IMR-90 (cell line): ENCODE results near the gene CNDP1. TPM values are rescaled to one million over a fixed set of nuclear protein-coding genes. Genes with fewer than 3 reads are reported as not detected.

Experiments used
- ATAC-seq: fragments of 200-7000 bp; cut with Tn5 transposase; 2 replicates; pipeline ENCODE4 v1.9.1; 2020; ENCODE audit warnings: low read depth, mild to moderate bottlenecking, moderate library complexity
- BruUV-seq: library from RNA; stranded (reverse); fragments of 400-500 nt; replicated peaks from 2 replicates; lab custom pipeline; 2021; lab: Mats Ljungman, UMichigan
- CTCF ChIA-PET: fragments of 300-600 bp; formaldehyde crosslinking; extraction: SDS; loops from one replicate; lab custom pipeline; 2021; ENCODE audit warnings: antibody characterized with exemption; lab: Yijun Ruan, JAX
- POLR2A ChIA-PET: fragments of 300-600 bp; sonication (Branson Sonifier 250); formaldehyde crosslinking; loops from one replicate; lab custom pipeline; 2022; ENCODE audit warnings: antibody characterized with exemption; ENCODE audit not compliant: unreplicated experiment; lab: Charles Lee
- DNase-seq: peaks from one replicate; pipeline ENCODE4 v3.0.0; 2013
- H2AFZ ChIP-seq: replicated peaks from 2 replicates; pipeline ENCODE3; 2013; ENCODE audit warnings: low read length, mild to moderate bottlenecking; ENCODE audit not compliant: poor library complexity
- H2AK5ac ChIP-seq: 2 replicates; pipeline ENCODE4 v1.6.1; 2013; ENCODE audit warnings: low read depth, low read length, inconsistent platforms
- H2AK9ac ChIP-seq: replicated peaks from 2 replicates; pipeline ENCODE3; 2013; ENCODE audit warnings: mild to moderate bottlenecking, low read depth, low read length, moderate library complexity; ENCODE audit not compliant: poor library complexity
- H2BK120ac ChIP-seq: 2 replicates; pipeline ENCODE4 v1.6.1; 2013; ENCODE audit warnings: low read depth, low read length, inconsistent platforms
- H2BK15ac ChIP-seq: 3 replicates; pipeline ENCODE4 v1.6.1; 2013; ENCODE audit warnings: low read depth, low read length, inconsistent platforms
- H2BK20ac ChIP-seq: 2 replicates; pipeline ENCODE4 v1.6.1; 2013; ENCODE audit warnings: low read depth, mild to moderate bottlenecking, inconsistent platforms, low read length, moderate library complexity
- H2BK5ac ChIP-seq: 2 replicates; pipeline ENCODE4 v1.6.1; 2013; ENCODE audit warnings: mild to moderate bottlenecking, low read depth, low read length, inconsistent platforms; ENCODE audit not compliant: poor library complexity, severe bottlenecking
- H3K14ac ChIP-seq: replicated peaks from 2 replicates; pipeline ENCODE4 v1.6.1; 2013; ENCODE audit warnings: low read depth, low read length, inconsistent platforms
- H3K18ac ChIP-seq: 2 replicates; pipeline ENCODE4 v1.6.1; 2013; ENCODE audit warnings: low read depth, low read length, control low read depth
- H3K23ac ChIP-seq: 2 replicates; pipeline ENCODE4 v1.6.1; 2013; ENCODE audit warnings: low read depth, low read length, inconsistent platforms
- H3K27ac ChIP-seq: 2 replicates; pipeline ENCODE4 v1.5.1; 2013; ENCODE audit warnings: mild to moderate bottlenecking, control low read depth, low read length; ENCODE audit not compliant: insufficient read depth
- H3K27me3 ChIP-seq: 2 replicates; pipeline ENCODE4 v1.6.1; 2013; ENCODE audit warnings: low read length; ENCODE audit not compliant: control insufficient read depth, insufficient read depth
- H3K36me3 ChIP-seq: 2 replicates; pipeline ENCODE4 v1.6.1; 2013; ENCODE audit warnings: low read length, mixed read lengths; ENCODE audit not compliant: control insufficient read depth, insufficient read depth
- H3K4ac ChIP-seq: 2 replicates; pipeline ENCODE4 v1.6.1; 2013; ENCODE audit warnings: low read depth, low read length, inconsistent platforms
- H3K4me1 ChIP-seq: 2 replicates; pipeline ENCODE4 v1.6.1; 2013; ENCODE audit warnings: low read length, mixed read lengths; ENCODE audit not compliant: control insufficient read depth, insufficient read depth
- H3K4me2 ChIP-seq: 2 replicates; pipeline ENCODE4 v1.6.1; 2013; ENCODE audit warnings: low read depth, mild to moderate bottlenecking, control low read depth, low read length, moderate library complexity
- H3K4me3 ChIP-seq: 2 replicates; pipeline ENCODE4 v1.5.1; 2013; ENCODE audit warnings: low read depth, mild to moderate bottlenecking, control low read depth, low read length, moderate library complexity; ENCODE audit not compliant: insufficient read depth
- H3K56ac ChIP-seq: 2 replicates; pipeline ENCODE4 v1.6.1; 2013; ENCODE audit warnings: low read length, inconsistent platforms; ENCODE audit not compliant: insufficient read depth; ENCODE audit errors: extremely low read depth
- H3K79me1 ChIP-seq, 2 experiments: 2 replicates each; pipeline ENCODE4 v1.6.1; 2013; ENCODE audit warnings: low read length in 2 of 2, inconsistent platforms in 1 of 2, low read depth in 1 of 2
- H3K9ac ChIP-seq: 2 replicates; pipeline ENCODE4 v1.6.1; 2013; ENCODE audit warnings: low read depth, low read length, control low read depth
- H3K9me1 ChIP-seq: 2 replicates; pipeline ENCODE4 v1.6.1; 2013; ENCODE audit warnings: low read length, inconsistent platforms; ENCODE audit not compliant: insufficient read depth
- H3K9me3 ChIP-seq: 2 replicates; pipeline ENCODE4 v1.6.1; 2013; ENCODE audit warnings: low read length; ENCODE audit not compliant: control insufficient read depth, insufficient read depth
- H4K20me1 ChIP-seq: 2 replicates; pipeline ENCODE4 v1.6.1; 2013; ENCODE audit warnings: low read length, inconsistent platforms; ENCODE audit not compliant: insufficient read depth
- H4K5ac ChIP-seq: 2 replicates; pipeline ENCODE4 v1.6.1; 2013; ENCODE audit warnings: mild to moderate bottlenecking, low read depth, low read length, control low read depth
- H4K8ac ChIP-seq, 2 experiments: 2 replicates each; pipeline ENCODE4 v1.6.1; 2013; ENCODE audit warnings: low read depth in 2 of 2, low read length in 2 of 2, control low read depth in 1 of 2, inconsistent platforms in 1 of 2
- H4K91ac ChIP-seq: 2 replicates; pipeline ENCODE4 v1.6.1; 2013; ENCODE audit warnings: low read depth, low read length, inconsistent platforms; ENCODE audit not compliant: insufficient read depth
- BHLHE40 ChIP-seq: fragments of 150-350 bp; IDR thresholded peaks from 2 replicates; pipeline ENCODE4 v1.6.1; 2016; ENCODE audit warnings: mild to moderate bottlenecking, low read depth, low read length
- CEBPB ChIP-seq: IDR thresholded peaks from 2 replicates; pipeline ENCODE4 v1.6.1; 2012; ENCODE audit warnings: low read depth, low read length, improper control_type of control experiment
- CHD1 ChIP-seq: IDR thresholded peaks from 2 replicates; pipeline ENCODE4 v1.6.1; 2012; ENCODE audit warnings: low read depth, low read length, improper control_type of control experiment
- FOS ChIP-seq: fragments of 150-350 bp; IDR thresholded peaks from 2 replicates; pipeline ENCODE4 v1.6.1; 2016; ENCODE audit warnings: low read depth, low read length
- MAFK ChIP-seq: IDR thresholded peaks from 2 replicates; pipeline ENCODE4 v1.6.1; 2012; ENCODE audit warnings: low read depth, low read length, improper control_type of control experiment
- MAZ ChIP-seq: IDR thresholded peaks from 2 replicates; pipeline ENCODE4 v1.6.1; 2012; ENCODE audit warnings: low read depth, mild to moderate bottlenecking, low read length, improper control_type of control experiment, moderate library complexity, borderline replicate concordance
- MXI1 ChIP-seq: IDR thresholded peaks from 2 replicates; pipeline ENCODE4 v1.6.1; 2012; ENCODE audit warnings: low read depth, mild to moderate bottlenecking, low read length, moderate library complexity, borderline replicate concordance
- NFE2L2 ChIP-seq: fragments of 150-350 bp; IDR thresholded peaks from 2 replicates; pipeline ENCODE4 v1.6.1; 2016; ENCODE audit warnings: low read depth, mild to moderate bottlenecking, low read length
- POLR2A ChIP-seq: IDR thresholded peaks from 2 replicates; pipeline ENCODE4 v1.6.1; 2012; ENCODE audit warnings: mild to moderate bottlenecking, low read depth, low read length
- RAD21 ChIP-seq: IDR thresholded peaks from 2 replicates; pipeline ENCODE4 v1.6.1; 2012; ENCODE audit warnings: low read length, improper control_type of control experiment
- RCOR1 ChIP-seq: IDR thresholded peaks from 2 replicates; pipeline ENCODE4 v1.6.1; 2012; ENCODE audit warnings: mild to moderate bottlenecking, low read length, improper control_type of control experiment; ENCODE audit not compliant: insufficient replicate concordance
- SMC3 ChIP-seq: fragments of 150-350 bp; IDR thresholded peaks from 2 replicates; pipeline ENCODE4 v1.6.1; 2016; ENCODE audit warnings: low read depth, mild to moderate bottlenecking, antibody characterized with exemption, low read length, moderate library complexity
- WGBS, 2 experiments: methylation state at CpG; one replicate each; pipeline versions ENCODE4 v1.1.5 to v1.1.7; 2013; ENCODE audit warnings: missing lambda C conversion rate in 2 of 2; ENCODE audit not compliant: insufficient read length in 1 of 2; ENCODE audit errors: extremely low coverage in 2 of 2; 5-methylcytosine and 5-hydroxymethylcytosine counted together
- dilution Hi-C: fragments of 300-500 bp; cut with HindIII; formaldehyde crosslinking; loops from one replicate; pipeline ENCODE4 v1.14.3; 2018; ENCODE audit warnings: low sequenced_read_pairs; ENCODE audit not compliant: unreplicated experiment
- in situ Hi-C: fragments of 300-500 bp; cut with MboI; formaldehyde crosslinking; loops from 3 replicates; pipeline ENCODE4 v1.14.3; 2019; ENCODE audit warnings: low sequenced_read_pairs, inconsistent platforms, mixed read lengths
- intact Hi-C: fragments of 100-400 bp; cut with micrococcal nuclease; formaldehyde crosslinking; loops from 2 replicates; pipeline ENCODE4 v1.10.0; 2022
- polyA plus RNA-seq, 3 experiments: library from polyadenylated mRNA; depleted of rRNA; stranded (reverse); fragments of >200 nt; gene quantifications; 2 replicates each; pipeline ENCODE4 v1.2.3, GENCODE V29; 2012; ENCODE audit warnings: low replicate concordance in 1 of 3
- total RNA-seq: library from RNA; depleted of rRNA; stranded (reverse); fragments of >200 nt; gene quantifications from 2 replicates; pipeline ENCODE4 v1.2.3, GENCODE V29; 2012
- TF ChIP-seq, protein P1 (sequence below): fragments of 150-350 bp; IDR thresholded peaks from 2 replicates; pipeline ENCODE4 v1.6.1; 2017; ENCODE audit warnings: mild to moderate bottlenecking, antibody characterized with exemption, low read length, low read depth
- TF ChIP-seq, protein P2 (sequence below): conservative IDR thresholded peaks from 2 replicates; pipeline ENCODE4 v1.5.1; 2012; ENCODE audit warnings: mild to moderate bottlenecking, low read depth, low read length, improper control_type of control experiment
- TF ChIP-seq, protein P3 (sequence below): fragments of 150-350 bp; IDR thresholded peaks from 2 replicates; pipeline ENCODE4 v1.6.1; 2016; ENCODE audit warnings: low read depth, mild to moderate bottlenecking, low read length, moderate library complexity, borderline replicate concordance

Gene CNDP1
- total and polyA plus RNA-seq, 2 of the 4 experiments (the other 2 are of a cell fraction): not detected

DNA sequence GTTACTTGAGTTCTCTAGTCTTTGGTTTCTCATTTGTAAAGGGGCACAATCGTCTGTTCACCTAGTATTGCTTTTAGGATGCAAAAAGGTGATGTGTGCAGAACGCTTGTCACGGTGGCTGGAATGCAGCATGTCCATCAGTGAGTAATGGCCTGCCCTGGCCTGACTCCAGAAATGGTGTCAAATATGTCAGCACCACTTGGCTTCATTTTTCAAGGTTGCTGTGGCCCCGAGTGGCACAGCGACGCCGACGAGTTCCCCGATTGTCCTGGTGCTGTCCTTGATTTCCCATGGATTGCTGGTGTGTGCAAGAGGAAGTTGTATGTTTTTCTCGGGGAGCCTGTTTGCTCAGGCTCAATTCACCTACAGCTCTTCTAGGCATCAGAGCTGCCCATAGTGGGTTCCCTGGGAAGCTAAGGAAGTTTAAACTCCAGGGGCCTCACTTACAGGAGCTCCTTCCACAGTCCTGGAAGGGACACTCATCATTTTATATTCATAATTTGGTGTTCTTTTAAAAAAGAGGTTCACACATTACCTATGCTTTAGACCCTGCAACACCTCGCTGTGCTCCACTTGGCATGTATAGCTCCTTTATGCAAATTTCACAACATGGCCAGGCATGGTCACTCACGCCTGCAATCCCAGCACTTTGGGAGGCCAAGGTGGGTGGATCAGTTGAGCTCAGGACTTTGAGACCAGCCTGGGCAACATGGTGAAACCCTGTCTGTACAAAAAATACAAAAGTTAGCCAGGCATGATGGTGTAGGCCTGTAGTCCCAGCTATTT is 37.8 kb downstream of the CNDP1 start:
- H3K9me1 ChIP-seq: no peaks in the 10 kb centered on the region
- no peak overlapping the region for H2AFZ ChIP-seq
- H3K4me1 ChIP-seq: no peaks in the 10 kb centered on the region
- DNase-seq (no peak), ATAC-seq (no peak)
- no peak overlapping the region for H3K18ac ChIP-seq
- H4K5ac ChIP-seq: no peak overlapping the region
- in situ Hi-C loops: loop anchor here (25.0 kb wide), 1 partner anchor 360 kb away; no protein-coding TSS in a partner anchor
- no peak overlapping the region for H2AK9ac ChIP-seq
- H2BK20ac ChIP-seq: no peak overlapping the region
- POLR2A ChIA-PET: no interaction called here
- TF ChIP-seq CEBPB (no peak), RAD21 (no peak), MXI1 (no peak), CHD1 (no peak), RCOR1 (no peak), BHLHE40 (no peak), SMC3 (no peak), MAFK (no peak), NFE2L2 (no peak), POLR2A (no peak), FOS (no peak), MAZ (no peak)
- TF ChIP-seq, protein P1, sequence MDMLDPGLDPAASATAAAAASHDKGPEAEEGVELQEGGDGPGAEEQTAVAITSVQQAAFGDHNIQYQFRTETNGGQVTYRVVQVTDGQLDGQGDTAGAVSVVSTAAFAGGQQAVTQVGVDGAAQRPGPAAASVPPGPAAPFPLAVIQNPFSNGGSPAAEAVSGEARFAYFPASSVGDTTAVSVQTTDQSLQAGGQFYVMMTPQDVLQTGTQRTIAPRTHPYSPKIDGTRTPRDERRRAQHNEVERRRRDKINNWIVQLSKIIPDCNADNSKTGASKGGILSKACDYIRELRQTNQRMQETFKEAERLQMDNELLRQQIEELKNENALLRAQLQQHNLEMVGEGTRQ: no peak
- TF ChIP-seq, protein P2, sequence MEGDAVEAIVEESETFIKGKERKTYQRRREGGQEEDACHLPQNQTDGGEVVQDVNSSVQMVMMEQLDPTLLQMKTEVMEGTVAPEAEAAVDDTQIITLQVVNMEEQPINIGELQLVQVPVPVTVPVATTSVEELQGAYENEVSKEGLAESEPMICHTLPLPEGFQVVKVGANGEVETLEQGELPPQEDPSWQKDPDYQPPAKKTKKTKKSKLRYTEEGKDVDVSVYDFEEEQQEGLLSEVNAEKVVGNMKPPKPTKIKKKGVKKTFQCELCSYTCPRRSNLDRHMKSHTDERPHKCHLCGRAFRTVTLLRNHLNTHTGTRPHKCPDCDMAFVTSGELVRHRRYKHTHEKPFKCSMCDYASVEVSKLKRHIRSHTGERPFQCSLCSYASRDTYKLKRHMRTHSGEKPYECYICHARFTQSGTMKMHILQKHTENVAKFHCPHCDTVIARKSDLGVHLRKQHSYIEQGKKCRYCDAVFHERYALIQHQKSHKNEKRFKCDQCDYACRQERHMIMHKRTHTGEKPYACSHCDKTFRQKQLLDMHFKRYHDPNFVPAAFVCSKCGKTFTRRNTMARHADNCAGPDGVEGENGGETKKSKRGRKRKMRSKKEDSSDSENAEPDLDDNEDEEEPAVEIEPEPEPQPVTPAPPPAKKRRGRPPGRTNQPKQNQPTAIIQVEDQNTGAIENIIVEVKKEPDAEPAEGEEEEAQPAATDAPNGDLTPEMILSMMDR: no peak
- TF ChIP-seq, protein P3, sequence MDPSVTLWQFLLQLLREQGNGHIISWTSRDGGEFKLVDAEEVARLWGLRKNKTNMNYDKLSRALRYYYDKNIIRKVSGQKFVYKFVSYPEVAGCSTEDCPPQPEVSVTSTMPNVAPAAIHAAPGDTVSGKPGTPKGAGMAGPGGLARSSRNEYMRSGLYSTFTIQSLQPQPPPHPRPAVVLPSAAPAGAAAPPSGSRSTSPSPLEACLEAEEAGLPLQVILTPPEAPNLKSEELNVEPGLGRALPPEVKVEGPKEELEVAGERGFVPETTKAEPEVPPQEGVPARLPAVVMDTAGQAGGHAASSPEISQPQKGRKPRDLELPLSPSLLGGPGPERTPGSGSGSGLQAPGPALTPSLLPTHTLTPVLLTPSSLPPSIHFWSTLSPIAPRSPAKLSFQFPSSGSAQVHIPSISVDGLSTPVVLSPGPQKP: no peak
- no peak overlapping the region for H3K23ac ChIP-seq
- peaks cover 15% of the 10 kb centered on the region for H3K27me3 ChIP-seq
- H2BK15ac ChIP-seq: no peak overlapping the region
- H3K14ac ChIP-seq: no peak overlapping the region
- H2AK5ac ChIP-seq: no peak overlapping the region
- H3K36me3 ChIP-seq: no peaks in the 10 kb centered on the region
- no peak overlapping the region for H2BK5ac ChIP-seq
- CTCF ChIA-PET: no interaction called here
- H3K4ac ChIP-seq: no peak overlapping the region
- no peak overlapping the region for H3K56ac ChIP-seq
- H3K9ac ChIP-seq: no peak overlapping the region
- H2BK120ac ChIP-seq: no peak overlapping the region
- H3K4me3 ChIP-seq: no peak overlapping the region
- no peak overlapping the region for H4K91ac ChIP-seq
- intact Hi-C loops: no loop called here
- H3K27ac ChIP-seq: no peak overlapping the region
- WGBS, 2 experiments: 39% methylated on average over 2 of the region's 12 CpGs; no CpG with 5 or more reads in 1 of the 2 experiments
- H3K9me3 ChIP-seq: no peaks in the 10 kb centered on the region
- H3K4me2 ChIP-seq: no peak overlapping the region
- H4K20me1 ChIP-seq: no peaks in the 10 kb centered on the region
- no peak overlapping the region for H4K8ac ChIP-seq
- dilution Hi-C loops: no loop called here
- H3K79me1 ChIP-seq: no peaks in the 10 kb centered on the region
- no TSS peak for BruUV-seq
